Measurements from ENCODE around the gene MAPKAP1.

DNA sequence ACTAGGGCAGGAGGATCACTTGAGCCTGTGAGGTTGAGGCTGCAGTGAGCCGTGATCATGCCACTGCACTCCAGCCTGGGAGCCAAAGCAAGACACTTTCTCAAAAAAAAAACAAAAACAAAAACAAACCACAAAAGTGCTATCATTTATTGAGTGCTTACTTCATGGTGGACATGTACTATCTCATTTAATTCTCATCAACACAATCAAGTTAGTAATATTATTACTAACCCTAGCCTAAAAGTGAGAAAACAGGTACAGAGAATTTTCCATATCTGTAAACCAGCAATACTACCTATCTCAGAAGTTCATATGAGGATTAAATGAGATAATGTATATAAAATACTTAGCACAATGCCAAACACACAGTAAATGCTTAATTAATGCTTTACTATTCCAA lies 85.8 kb downstream of the MAPKAP1 start:
- TF ChIP-seq CTCF (IDR thresholded peaks at IDR 0.05; ENCODE audit: insufficient read depth, low read length, poor library complexity, severe bottlenecking), result no peak
- TF ChIP-seq EZH2phosphoT487 (conservative IDR thresholded peaks at IDR 0.05; ENCODE audit: low read length), result no peak
